ENCODE results near the gene SLC9B1. TPM values are rescaled to one million over a fixed set of nuclear protein-coding genes. Genes with fewer than 3 reads are reported as not detected.
"Not testable (repeated sequence)": the region's sequence is repeated elsewhere in the genome, so short reads cannot be mapped to it uniquely, and the experiment has no call there.

Gene SLC9B1
- total and polyA plus RNA-seq, 3 donors from 2014 or later: 23.4 to 108 (median 27.2) TPM

- no peaks in the 10 kb centered on the region for H3K9me3 ChIP-seq
- peak; percentile 93 for DNase-seq
- H3K27me3 ChIP-seq: no peaks in the 10 kb centered on the region
- 0% methylated on average over 69 of the region's 71 CpGs; no CpG with 5 or more reads in 1 of the 2 donors for WGBS, 2 donors
- H3K4me3 ChIP-seq: peak within 1 kb of the TSS; percentile 68 to 85
- TF ChIP-seq POLR2A (IDR thresholded peaks at IDR 0.05): peak; percentile 60
- TF ChIP-seq CTCF (IDR thresholded peaks at IDR 0.05): no peak
- intact Hi-C loops (cut with DNase I; ENCODE audit: low total_unique reads): loop anchor here (5.0 kb wide), 1 partner anchor 42 kb away; the partner anchor contains the start of gene UBE2D3
- H3K27ac ChIP-seq: peak within 1 kb of the TSS; percentile 98
- H3K4me1 ChIP-seq: no peaks in the 10 kb centered on the region
- no peaks in the 10 kb centered on the region for H3K36me3 ChIP-seq (ENCODE audit: low read depth, missing control alignments)
Observed at GRCh38 chr4:102868781-102869568, 150.5 kb downstream of the SLC9B1 start, which contains the start of gene CISD2. Gene CISD2, plus strand, starts transcription at chr4:102868992. Its CDS starts 93 bp downstream, at chr4:102869085.

GRCh38 chr4:102868153-102868780, 151.2 kb downstream of the SLC9B1 start:
- no peak for TF ChIP-seq POLR2A (IDR thresholded peaks at IDR 0.05)
- peak; percentile 28 for DNase-seq
- intact Hi-C loops (cut with DNase I; ENCODE audit: low total_unique reads): loop anchor here (5.0 kb wide), 1 partner anchor 41 kb away; the partner anchor contains the start of gene UBE2D3

DNA sequence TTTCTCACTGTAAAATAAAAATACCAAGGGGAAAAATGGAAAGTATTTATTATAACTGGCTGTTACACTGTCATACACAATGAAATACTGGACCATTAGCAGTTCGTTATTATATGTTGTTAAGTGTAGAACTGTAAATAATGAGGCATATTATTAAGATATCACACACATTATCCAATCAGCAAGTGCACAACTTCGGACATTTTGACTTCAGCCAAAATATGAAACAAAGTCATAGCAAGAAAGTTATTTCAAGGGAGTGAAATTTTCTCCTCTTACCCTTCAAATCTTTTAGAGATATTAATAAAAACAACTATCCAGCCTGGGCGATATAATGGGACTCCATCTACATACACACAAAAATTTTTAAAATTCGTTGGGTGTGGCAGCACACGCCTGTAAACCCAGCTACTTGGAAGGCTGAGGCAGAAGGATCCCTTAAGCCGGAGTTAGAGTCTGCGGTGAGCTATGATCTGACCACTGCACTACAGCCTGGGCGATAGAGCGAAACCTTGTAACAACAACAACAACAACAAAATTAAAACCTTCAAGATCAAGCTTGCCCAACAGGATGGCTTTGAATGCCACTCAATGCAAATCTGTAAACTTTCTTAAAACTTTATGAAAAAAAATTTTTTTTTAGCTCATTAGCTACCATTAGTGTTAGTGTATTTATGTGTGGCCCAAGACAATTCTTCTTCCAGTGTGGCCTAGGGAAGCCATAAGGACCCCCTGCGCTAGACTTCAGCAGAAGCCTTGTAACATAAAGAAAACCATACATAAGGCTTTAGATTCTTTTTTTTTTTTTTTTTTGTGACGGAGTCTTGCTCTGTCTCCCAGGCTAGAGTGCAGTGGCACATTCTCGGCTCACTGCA, 152.0 kb downstream of the SLC9B1 start:
- no peak for DNase-seq
- no peaks in the 10 kb centered on the region for H3K9me3 ChIP-seq
- peak overlapping the region; percentile 98 for H3K27ac ChIP-seq
- H3K4me1 ChIP-seq: no peaks in the 10 kb centered on the region
- 55 to 68% methylated on average over 12 of the region's 12 CpGs for WGBS, 2 donors
- H3K36me3 ChIP-seq (ENCODE audit: low read depth, missing control alignments): no peaks in the 10 kb centered on the region
- H3K4me3 ChIP-seq: peak overlapping the region; percentile 68 to 85
- TF ChIP-seq POLR2A (IDR thresholded peaks at IDR 0.05) (no peak), CTCF (IDR thresholded peaks at IDR 0.05) (no peak)
- intact Hi-C loops (cut with DNase I; ENCODE audit: low total_unique reads): loop anchor here (5.0 kb wide), 1 partner anchor 40 kb away; the partner anchor contains the start of gene UBE2D3
- no peaks in the 10 kb centered on the region for H3K27me3 ChIP-seq

More at GRCh38 chr4:102868153-102868780, 151.2 kb downstream of the SLC9B1 start:
- Histone ChIP-seq H3K27ac (peak overlapping the region; percentile 98), H3K36me3 (ENCODE audit: low read depth, missing control alignments) (no peaks in the 10 kb centered on the region), H3K4me1 (no peaks in the 10 kb centered on the region), H3K4me3 (peak overlapping the region; percentile 68 to 85), H3K9me3 (no peaks in the 10 kb centered on the region), H3K27me3 (no peaks in the 10 kb centered on the region)
- 5 to 17% methylated on average over 22 to 23 of the region's 23 CpGs for WGBS, 2 donors

DNA sequence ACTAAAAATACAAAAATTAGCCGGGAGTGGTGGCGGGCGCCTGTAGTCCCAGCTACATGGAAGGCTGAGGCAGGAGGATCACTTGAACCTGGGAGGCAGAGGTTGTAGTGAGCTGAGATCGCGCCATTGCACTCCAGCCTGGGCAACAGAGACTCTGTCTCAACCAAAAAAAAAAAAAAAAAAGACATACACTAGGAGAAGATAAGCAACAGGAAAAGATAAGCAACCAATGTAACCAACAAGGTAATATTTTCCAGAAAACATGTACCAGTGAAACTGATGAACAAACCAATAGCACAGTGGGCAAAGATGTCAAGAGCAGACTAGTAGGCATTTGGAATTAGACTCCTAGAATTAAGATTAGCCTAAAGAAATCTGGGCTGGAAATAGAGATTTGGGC, 154.2 kb downstream of the SLC9B1 start:
- not testable (repeated sequence) for H3K9me3 ChIP-seq; H3K4me3 ChIP-seq; H3K36me3 ChIP-seq (ENCODE audit: low read depth, missing control alignments); H3K27ac ChIP-seq; H3K27me3 ChIP-seq; H3K4me1 ChIP-seq; DNase-seq
- intact Hi-C loops (cut with DNase I; ENCODE audit: low total_unique reads): loop anchor here (5.0 kb wide), 1 partner anchor 38 kb away; the partner anchor contains the start of gene UBE2D3
- 97 to 100% methylated on average over 5 of the region's 5 CpGs for WGBS, 2 donors

- Histone ChIP-seq H3K36me3 (ENCODE audit: low read depth, missing control alignments) (no peaks in the 10 kb centered on the region), H3K9me3 (no peaks in the 10 kb centered on the region), H3K27me3 (no peaks in the 10 kb centered on the region), H3K4me1 (no peaks in the 10 kb centered on the region), H3K27ac (no peak overlapping the region), H3K4me3 (no peak overlapping the region)
- intact Hi-C loops (cut with DNase I; ENCODE audit: low total_unique reads): no loop called here
- no peak for TF ChIP-seq CTCF (IDR thresholded peaks at IDR 0.05)
- no peak for TF ChIP-seq POLR2A (IDR thresholded peaks at IDR 0.05)
- no peak for DNase-seq
- 89 to 97% methylated on average over 1 of the region's 1 CpG for WGBS, 2 donors
Observed at GRCh38 chr4:102862747-102863146, 156.8 kb downstream of the SLC9B1 start.

Measured in testis (tissue), 3 donors.